K562 (cell line): ENCODE measurements around the gene COX18. TPM values are rescaled to one million over a fixed set of nuclear protein-coding genes. Genes with fewer than 3 reads are reported as not detected.

Experiments
- CBFA2T3 ChIP-seq: fragments of 450-650 bp; IDR thresholded peaks from 2 replicates; pipeline ENCODE4 v1.6.1; 2017
- CXXC5 ChIP-seq: fragments of 250-450 bp; sonication (Bioruptor Pico); IDR thresholded peaks from 2 replicates; pipeline ENCODE4 v1.8.0; 2022; ENCODE audit warnings: inconsistent platforms, mild to moderate bottlenecking, moderate library complexity
- DPF2 ChIP-seq: fragments of 450-650 bp; IDR thresholded peaks from 2 replicates; pipeline ENCODE4 v1.6.1; 2016
- ERF ChIP-seq: fragments of 450-650 bp; formaldehyde crosslinking; IDR thresholded peaks from 2 replicates; pipeline ENCODE4 v1.4.0; 2020; ENCODE audit warnings: mild to moderate bottlenecking, mixed read lengths
- GATAD2A ChIP-seq: fragments of 450-650 bp; IDR thresholded peaks from 2 replicates; pipeline ENCODE4 v1.6.1; 2017
- LEF1 ChIP-seq: fragments of 450-650 bp; IDR thresholded peaks from 2 replicates; pipeline ENCODE4 v1.6.1; 2016; ENCODE audit warnings: mild to moderate bottlenecking
- MEIS2 ChIP-seq: fragments of 450-650 bp; IDR thresholded peaks from 2 replicates; pipeline ENCODE4 v1.6.1; 2014; ENCODE audit warnings: mild to moderate bottlenecking; ENCODE audit not compliant: partially characterized antibody
- NCOA4 ChIP-seq: fragments of 450-650 bp; IDR thresholded peaks from 2 replicates; pipeline ENCODE4 v1.6.1; 2018; ENCODE audit warnings: mild to moderate bottlenecking; ENCODE audit not compliant: partially characterized antibody
- NRF1 ChIP-seq, 2 experiments: fragments of 450-650 bp; IDR thresholded peaks in 1 of 2; conservative IDR thresholded peaks in 1 of 2; 2 replicates each; pipeline ENCODE4 v1.6.1; 2014; ENCODE audit warnings: mild to moderate bottlenecking in 2 of 2
- PURB ChIP-seq: sonication (generic); formaldehyde crosslinking; IDR thresholded peaks from 2 replicates; pipeline ENCODE4 v1.9.0; 2021; ENCODE audit warnings: low read depth, mild to moderate bottlenecking, missing genetic modification reagents
- TCF7L2 ChIP-seq: fragments of 150-350 bp; IDR thresholded peaks from 2 replicates; pipeline ENCODE4 v1.6.1; 2016; ENCODE audit warnings: low read depth, mild to moderate bottlenecking, low read length, moderate library complexity
- ZNF134 ChIP-seq: fragments of 250-450 bp; sonication (Bioruptor Pico); conservative IDR thresholded peaks from 2 replicates; pipeline ENCODE4 v1.4.0; 2020
- ZNF584 ChIP-seq: fragments of 200-800 bp; sonication (Bioruptor generic); IDR thresholded peaks from 2 replicates; pipeline ENCODE4 v1.6.1; 2016; ENCODE audit warnings: low read depth, mild to moderate bottlenecking, missing genetic modification characterization, missing compliant biosample characterization
- polyA plus RNA-seq, 8 experiments: library from polyadenylated mRNA; depleted of rRNA in 4 of 8; stranded (reverse) in 5 of 8; unstranded in 3 of 8; fragments of >200 nt; fragmentation: Nextera tagmentation in 2 of 8; fragmentation: Illumina TruSeq in 1 of 8; extraction: Ambion mirVana in 2 of 8; extraction: Trizol in 1 of 8; gene quantifications; 2 replicates each; pipeline versions ENCODE4 v1.2.1 to v1.2.3, GENCODE V29; 2011 to 2014; ENCODE audit warnings: inconsistent platforms in 1 of 8, missing spikeins in 1 of 8
- total RNA-seq, 7 experiments: library from RNA; depleted of rRNA in 6 of 7; stranded (reverse); fragments of >200 nt in 6 of 7; fragmentation: Illumina TruSeq in 2 of 7; extraction: Trizol in 2 of 7; gene quantifications; 2 replicates each; pipeline versions ENCODE4 v1.2.1 to v1.2.3, GENCODE V29; 2011 to 2021; ENCODE audit warnings: low replicate concordance in 1 of 7
- TF ChIP-seq, protein P1 (sequence below): IDR thresholded peaks from 3 replicates; pipeline ENCODE4 v1.6.1; 2011; ENCODE audit warnings: borderline replicate concordance, mild to moderate bottlenecking, moderate library complexity; ENCODE audit not compliant: insufficient read length; ENCODE audit errors: extremely low read depth
- TF ChIP-seq, protein P2 (sequence below): sonication (generic); formaldehyde crosslinking; IDR thresholded peaks from 2 replicates; pipeline ENCODE4 v1.8.1; 2022; ENCODE audit warnings: missing genetic modification reagents
- TF ChIP-seq, protein P3 (sequence below): fragments of 450-650 bp; IDR thresholded peaks from 2 replicates; pipeline ENCODE4 v1.6.1; 2016; ENCODE audit warnings: antibody characterized with exemption
- TF ChIP-seq, protein P4 (sequence below): fragments of 250-450 bp; sonication (Bioruptor Pico); IDR thresholded peaks from 2 replicates; pipeline ENCODE4 v1.4.0; 2020

Gene COX18
- total and polyA plus RNA-seq, 9 of the 15 experiments (the other 6 are each of a cell fraction or from before 2014, with no cell fraction given): 7.0 to 21.3 (median 14.7) TPM

DNA sequence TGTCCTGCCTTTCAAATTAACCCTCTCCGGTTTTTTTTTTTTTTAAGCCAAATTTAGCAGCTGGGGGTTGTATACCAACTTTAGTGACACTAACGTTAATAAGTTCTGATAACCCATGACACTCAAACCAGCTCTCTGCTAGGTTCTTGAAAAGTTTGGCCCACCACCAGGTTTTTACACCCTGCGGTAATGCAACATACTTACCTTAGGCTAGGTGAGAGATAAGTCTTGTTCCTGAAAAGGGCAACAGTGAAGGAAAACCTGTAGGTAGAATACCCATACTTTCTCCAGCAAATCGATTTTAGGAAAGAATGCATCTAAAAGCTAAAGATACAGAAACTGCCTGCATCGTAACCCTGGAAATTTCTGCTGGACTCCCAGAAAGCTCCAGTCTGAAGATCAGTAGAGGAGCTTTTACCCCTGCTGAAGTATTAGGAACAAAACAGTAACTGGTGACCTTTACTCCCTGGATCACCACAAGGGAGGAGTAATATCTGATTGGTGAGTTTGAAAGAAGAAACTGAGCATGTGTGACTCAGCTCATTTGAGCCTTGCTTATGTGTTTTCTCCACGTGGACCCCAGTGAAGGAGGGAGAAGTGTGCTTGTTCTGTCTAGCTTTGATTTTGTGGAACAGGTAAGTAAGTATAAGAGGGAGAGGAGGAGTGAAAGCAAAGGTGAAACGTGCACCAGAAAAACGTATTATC, 34.4 kb upstream of the COX18 start (continued):
- TF ChIP-seq, protein P1, sequence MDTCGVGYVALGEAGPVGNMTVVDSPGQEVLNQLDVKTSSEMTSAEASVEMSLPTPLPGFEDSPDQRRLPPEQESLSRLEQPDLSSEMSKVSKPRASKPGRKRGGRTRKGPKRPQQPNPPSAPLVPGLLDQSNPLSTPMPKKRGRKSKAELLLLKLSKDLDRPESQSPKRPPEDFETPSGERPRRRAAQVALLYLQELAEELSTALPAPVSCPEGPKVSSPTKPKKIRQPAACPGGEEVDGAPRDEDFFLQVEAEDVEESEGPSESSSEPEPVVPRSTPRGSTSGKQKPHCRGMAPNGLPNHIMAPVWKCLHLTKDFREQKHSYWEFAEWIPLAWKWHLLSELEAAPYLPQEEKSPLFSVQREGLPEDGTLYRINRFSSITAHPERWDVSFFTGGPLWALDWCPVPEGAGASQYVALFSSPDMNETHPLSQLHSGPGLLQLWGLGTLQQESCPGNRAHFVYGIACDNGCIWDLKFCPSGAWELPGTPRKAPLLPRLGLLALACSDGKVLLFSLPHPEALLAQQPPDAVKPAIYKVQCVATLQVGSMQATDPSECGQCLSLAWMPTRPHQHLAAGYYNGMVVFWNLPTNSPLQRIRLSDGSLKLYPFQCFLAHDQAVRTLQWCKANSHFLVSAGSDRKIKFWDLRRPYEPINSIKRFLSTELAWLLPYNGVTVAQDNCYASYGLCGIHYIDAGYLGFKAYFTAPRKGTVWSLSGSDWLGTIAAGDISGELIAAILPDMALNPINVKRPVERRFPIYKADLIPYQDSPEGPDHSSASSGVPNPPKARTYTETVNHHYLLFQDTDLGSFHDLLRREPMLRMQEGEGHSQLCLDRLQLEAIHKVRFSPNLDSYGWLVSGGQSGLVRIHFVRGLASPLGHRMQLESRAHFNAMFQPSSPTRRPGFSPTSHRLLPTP: no peak
- TF ChIP-seq LEF1: no peak
- no peak for TF ChIP-seq TCF7L2
- TF ChIP-seq GATAD2A: no peak
- no peak for TF ChIP-seq NCOA4
- TF ChIP-seq CXXC5 (CRISPR knock-in tag): no peak
- TF ChIP-seq ZNF134: no peak
- TF ChIP-seq ERF: no peak
- TF ChIP-seq NRF1 (conservative IDR thresholded peaks at IDR 0.05 in 1 of 2, IDR thresholded peaks at IDR 0.05 in 1 of 2): no peak
- TF ChIP-seq, protein P2, sequence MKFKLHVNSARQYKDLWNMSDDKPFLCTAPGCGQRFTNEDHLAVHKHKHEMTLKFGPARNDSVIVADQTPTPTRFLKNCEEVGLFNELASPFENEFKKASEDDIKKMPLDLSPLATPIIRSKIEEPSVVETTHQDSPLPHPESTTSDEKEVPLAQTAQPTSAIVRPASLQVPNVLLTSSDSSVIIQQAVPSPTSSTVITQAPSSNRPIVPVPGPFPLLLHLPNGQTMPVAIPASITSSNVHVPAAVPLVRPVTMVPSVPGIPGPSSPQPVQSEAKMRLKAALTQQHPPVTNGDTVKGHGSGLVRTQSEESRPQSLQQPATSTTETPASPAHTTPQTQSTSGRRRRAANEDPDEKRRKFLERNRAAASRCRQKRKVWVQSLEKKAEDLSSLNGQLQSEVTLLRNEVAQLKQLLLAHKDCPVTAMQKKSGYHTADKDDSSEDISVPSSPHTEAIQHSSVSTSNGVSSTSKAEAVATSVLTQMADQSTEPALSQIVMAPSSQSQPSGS: no peak
- no peak for TF ChIP-seq PURB (CRISPR knock-in tag)
- TF ChIP-seq, protein P3, sequence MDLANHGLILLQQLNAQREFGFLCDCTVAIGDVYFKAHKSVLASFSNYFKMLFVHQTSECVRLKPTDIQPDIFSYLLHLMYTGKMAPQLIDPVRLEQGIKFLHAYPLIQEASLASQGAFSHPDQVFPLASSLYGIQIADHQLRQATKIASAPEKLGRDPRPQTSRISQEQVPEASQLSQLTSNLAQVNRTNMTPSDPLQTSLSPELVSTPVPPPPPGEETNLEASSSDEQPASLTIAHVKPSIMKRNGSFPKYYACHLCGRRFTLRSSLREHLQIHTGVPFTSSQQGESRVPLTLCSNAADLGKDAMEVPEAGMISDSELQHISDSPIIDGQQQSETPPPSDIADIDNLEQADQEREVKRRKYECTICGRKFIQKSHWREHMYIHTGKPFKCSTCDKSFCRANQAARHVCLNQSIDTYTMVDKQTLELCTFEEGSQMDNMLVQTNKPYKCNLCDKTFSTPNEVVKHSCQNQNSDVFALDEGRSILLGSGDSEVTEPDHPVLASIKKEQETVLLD: no peak
- TF ChIP-seq ZNF584 (CRISPR knock-in tag): no peak
- TF ChIP-seq CBFA2T3: no peak
- TF ChIP-seq, protein P4, sequence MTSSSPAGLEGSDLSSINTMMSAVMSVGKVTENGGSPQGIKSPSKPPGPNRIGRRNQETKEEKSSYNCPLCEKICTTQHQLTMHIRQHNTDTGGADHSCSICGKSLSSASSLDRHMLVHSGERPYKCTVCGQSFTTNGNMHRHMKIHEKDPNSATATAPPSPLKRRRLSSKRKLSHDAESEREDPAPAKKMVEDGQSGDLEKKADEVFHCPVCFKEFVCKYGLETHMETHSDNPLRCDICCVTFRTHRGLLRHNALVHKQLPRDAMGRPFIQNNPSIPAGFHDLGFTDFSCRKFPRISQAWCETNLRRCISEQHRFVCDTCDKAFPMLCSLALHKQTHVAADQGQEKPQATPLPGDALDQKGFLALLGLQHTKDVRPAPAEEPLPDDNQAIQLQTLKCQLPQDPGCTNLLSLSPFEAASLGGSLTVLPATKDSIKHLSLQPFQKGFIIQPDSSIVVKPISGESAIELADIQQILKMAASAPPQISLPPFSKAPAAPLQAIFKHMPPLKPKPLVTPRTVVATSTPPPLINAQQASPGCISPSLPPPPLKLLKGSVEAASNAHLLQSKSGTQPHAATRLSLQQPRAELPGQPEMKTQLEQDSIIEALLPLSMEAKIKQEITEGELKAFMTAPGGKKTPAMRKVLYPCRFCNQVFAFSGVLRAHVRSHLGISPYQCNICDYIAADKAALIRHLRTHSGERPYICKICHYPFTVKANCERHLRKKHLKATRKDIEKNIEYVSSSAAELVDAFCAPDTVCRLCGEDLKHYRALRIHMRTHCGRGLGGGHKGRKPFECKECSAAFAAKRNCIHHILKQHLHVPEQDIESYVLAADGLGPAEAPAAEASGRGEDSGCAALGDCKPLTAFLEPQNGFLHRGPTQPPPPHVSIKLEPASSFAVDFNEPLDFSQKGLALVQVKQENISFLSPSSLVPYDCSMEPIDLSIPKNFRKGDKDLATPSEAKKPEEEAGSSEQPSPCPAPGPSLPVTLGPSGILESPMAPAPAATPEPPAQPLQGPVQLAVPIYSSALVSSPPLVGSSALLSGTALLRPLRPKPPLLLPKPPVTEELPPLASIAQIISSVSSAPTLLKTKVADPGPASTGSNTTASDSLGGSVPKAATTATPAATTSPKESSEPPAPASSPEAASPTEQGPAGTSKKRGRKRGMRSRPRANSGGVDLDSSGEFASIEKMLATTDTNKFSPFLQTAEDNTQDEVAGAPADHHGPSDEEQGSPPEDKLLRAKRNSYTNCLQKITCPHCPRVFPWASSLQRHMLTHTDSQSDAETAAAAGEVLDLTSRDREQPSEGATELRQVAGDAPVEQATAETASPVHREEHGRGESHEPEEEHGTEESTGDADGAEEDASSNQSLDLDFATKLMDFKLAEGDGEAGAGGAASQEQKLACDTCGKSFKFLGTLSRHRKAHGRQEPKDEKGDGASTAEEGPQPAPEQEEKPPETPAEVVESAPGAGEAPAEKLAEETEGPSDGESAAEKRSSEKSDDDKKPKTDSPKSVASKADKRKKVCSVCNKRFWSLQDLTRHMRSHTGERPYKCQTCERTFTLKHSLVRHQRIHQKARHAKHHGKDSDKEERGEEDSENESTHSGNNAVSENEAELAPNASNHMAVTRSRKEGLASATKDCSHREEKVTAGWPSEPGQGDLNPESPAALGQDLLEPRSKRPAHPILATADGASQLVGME: no peak
- peak; percentile 60 for TF ChIP-seq DPF2
- TF ChIP-seq MEIS2: no peak
